Measurements from ENCODE around the gene DAND5. TPM values are rescaled to one million over a fixed set of nuclear protein-coding genes. Genes with fewer than 3 reads are reported as not detected.
A peak's percentile ranks its signal among the peaks of the same experiment; 100 is the strongest.

DAND5 gene
- total RNA-seq, 2 experiments from 2014 or later = not detected

- ATAC-seq = no peak
- intact Hi-C loops (cut with micrococcal nuclease) = loop anchor here (10.0 kb wide), 1 partner anchor 52 kb away; the partner anchor contains the start of genes DNASE2 and KLF1
- Mint-ChIP-seq H3K27ac (peak overlapping the region; percentile 43), H3K27me3 (no peaks in the 10 kb centered on the region), H3K36me3 (ENCODE audit: low read depth) (peaks cover 47% of the 10 kb centered on the region), H3K4me3 (peak overlapping the region; percentile 23), H3K9me3 (no peaks in the 10 kb centered on the region), H3K4me1 (ENCODE audit: low read depth) (peaks cover 53% of the 10 kb centered on the region)
- ChIA-PET CTCF (interaction anchor here (1.0 kb wide), 1 partner anchor 177 kb away, joined by 3 read pairs; no protein-coding TSS in a partner anchor), POLR2A (interaction anchor here (1.3 to 3.3 kb wide), 6 partner anchors 16 to 213 kb away, joined by 3 to 19 read pairs (median 14); partner anchors contain the start of genes DNASE2, GADD45GIP1 and GCDH)
- no peak for DNase-seq
- TF ChIP-seq, protein P1, sequence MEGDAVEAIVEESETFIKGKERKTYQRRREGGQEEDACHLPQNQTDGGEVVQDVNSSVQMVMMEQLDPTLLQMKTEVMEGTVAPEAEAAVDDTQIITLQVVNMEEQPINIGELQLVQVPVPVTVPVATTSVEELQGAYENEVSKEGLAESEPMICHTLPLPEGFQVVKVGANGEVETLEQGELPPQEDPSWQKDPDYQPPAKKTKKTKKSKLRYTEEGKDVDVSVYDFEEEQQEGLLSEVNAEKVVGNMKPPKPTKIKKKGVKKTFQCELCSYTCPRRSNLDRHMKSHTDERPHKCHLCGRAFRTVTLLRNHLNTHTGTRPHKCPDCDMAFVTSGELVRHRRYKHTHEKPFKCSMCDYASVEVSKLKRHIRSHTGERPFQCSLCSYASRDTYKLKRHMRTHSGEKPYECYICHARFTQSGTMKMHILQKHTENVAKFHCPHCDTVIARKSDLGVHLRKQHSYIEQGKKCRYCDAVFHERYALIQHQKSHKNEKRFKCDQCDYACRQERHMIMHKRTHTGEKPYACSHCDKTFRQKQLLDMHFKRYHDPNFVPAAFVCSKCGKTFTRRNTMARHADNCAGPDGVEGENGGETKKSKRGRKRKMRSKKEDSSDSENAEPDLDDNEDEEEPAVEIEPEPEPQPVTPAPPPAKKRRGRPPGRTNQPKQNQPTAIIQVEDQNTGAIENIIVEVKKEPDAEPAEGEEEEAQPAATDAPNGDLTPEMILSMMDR (IDR thresholded peaks at IDR 0.05) = no peak
Measured at GRCh38 chr19:12936582-12936981, 32.8 kb upstream of the DAND5 start.

- DNase-seq = peak; percentile 57
- intact Hi-C loops (cut with micrococcal nuclease) = loop anchor here (10.0 kb wide), 1 partner anchor 53 kb away; the partner anchor contains the start of genes DNASE2 and KLF1
- H3K27ac Mint-ChIP-seq = peak overlapping the region; percentile 95
- TF ChIP-seq, protein P1 (IDR thresholded peaks at IDR 0.05) = no peak
- peak overlapping the region; percentile 99 for H3K4me3 Mint-ChIP-seq
- ChIA-PET CTCF (interaction anchor here (1.0 to 3.0 kb wide), 4 partner anchors 28 to 178 kb away, joined by 3 to 10 read pairs (median 5); no protein-coding TSS in a partner anchor), POLR2A (interaction anchor here (0.8 to 3.3 kb wide), 17 partner anchors 9 to 214 kb away, joined by 3 to 19 read pairs (median 4); partner anchors contain the start of genes DNASE2, GADD45GIP1, GCDH and SYCE2)
- peaks cover 52% of the 10 kb centered on the region for H3K4me1 Mint-ChIP-seq (ENCODE audit: low read depth)
- no peaks in the 10 kb centered on the region for H3K9me3 Mint-ChIP-seq
- H3K36me3 Mint-ChIP-seq (ENCODE audit: low read depth) = peaks cover 52% of the 10 kb centered on the region
- no peaks in the 10 kb centered on the region for H3K27me3 Mint-ChIP-seq
- no peak for ATAC-seq
Measured at GRCh38 chr19:12937093-12937926, 32.1 kb upstream of the DAND5 start.

DNA sequence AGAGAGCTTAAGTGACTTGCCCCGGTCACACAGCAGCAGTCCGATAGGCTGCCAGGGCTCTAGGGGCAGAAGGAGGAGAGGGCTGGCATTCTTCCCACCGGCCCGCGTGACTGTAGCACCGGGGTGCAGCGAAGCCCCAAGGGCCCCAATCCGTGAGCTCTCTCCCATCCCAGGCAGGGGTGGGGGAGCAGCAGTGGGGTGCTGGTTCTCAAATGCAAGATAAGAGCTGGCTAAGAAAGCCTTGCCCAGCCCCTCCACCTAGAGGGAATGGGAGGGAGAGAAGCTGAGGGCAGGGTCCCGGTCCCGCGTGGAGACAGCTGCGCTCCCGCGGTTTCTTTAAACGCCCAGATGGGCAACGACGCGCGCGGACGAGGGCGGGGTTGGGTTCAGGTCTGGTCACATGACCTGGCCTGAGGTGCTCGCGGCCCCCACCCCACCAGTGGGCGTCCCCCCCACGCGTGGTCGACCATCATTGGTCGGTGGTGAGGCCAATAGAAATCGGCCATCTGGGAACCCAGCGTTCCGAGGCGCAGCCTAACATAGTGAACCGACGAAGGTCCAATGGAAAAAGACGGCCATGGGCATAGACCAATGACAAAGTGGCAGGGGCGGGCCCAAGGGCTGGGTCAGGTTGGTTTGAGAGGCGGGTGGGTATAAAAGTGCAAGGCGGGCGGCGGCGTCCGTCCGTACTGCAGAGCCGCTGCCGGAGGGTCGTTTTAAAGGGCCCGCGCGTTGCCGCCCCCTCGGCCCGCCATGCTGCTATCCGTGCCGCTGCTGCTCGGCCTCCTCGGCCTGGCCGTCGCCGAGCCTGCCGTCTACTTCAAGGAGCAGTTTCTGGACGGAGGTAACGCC, 31.2 kb upstream of the DAND5 start, which contains the start of gene CALR:
TSS of gene CALR (plus strand) at position 683 of the 852 bp plus-strand sequence. CDS start at position 754, 71 bp downstream.
- ChIA-PET POLR2A (interaction anchor here (0.8 to 3.3 kb wide), 19 partner anchors 8 to 215 kb away, joined by 3 to 19 read pairs (median 4); partner anchors contain the start of genes DNASE2, GADD45GIP1, GCDH and SYCE2), CTCF (interaction anchor here (1.0 to 3.0 kb wide), 4 partner anchors 27 to 178 kb away, joined by 3 to 10 read pairs (median 5); no protein-coding TSS in a partner anchor)
- H3K36me3 Mint-ChIP-seq (ENCODE audit: low read depth) = peaks cover 51% of the 10 kb centered on the region
- ATAC-seq (peak; percentile 87), DNase-seq (peak; percentile 100)
- H3K27me3 Mint-ChIP-seq = no peaks in the 10 kb centered on the region
- H3K9me3 Mint-ChIP-seq = no peaks in the 10 kb centered on the region
- H3K4me1 Mint-ChIP-seq (ENCODE audit: low read depth) = peaks cover 46% of the 10 kb centered on the region
- TF ChIP-seq, protein P1 (IDR thresholded peaks at IDR 0.05) = no peak
- H3K4me3 Mint-ChIP-seq = peak within 1 kb of the TSS; percentile 99
- intact Hi-C loops (cut with micrococcal nuclease) = loop anchor here (10.0 kb wide), 1 partner anchor 53 kb away; the partner anchor contains the start of genes DNASE2 and KLF1
- H3K27ac Mint-ChIP-seq = peak within 1 kb of the TSS; percentile 95

DNA sequence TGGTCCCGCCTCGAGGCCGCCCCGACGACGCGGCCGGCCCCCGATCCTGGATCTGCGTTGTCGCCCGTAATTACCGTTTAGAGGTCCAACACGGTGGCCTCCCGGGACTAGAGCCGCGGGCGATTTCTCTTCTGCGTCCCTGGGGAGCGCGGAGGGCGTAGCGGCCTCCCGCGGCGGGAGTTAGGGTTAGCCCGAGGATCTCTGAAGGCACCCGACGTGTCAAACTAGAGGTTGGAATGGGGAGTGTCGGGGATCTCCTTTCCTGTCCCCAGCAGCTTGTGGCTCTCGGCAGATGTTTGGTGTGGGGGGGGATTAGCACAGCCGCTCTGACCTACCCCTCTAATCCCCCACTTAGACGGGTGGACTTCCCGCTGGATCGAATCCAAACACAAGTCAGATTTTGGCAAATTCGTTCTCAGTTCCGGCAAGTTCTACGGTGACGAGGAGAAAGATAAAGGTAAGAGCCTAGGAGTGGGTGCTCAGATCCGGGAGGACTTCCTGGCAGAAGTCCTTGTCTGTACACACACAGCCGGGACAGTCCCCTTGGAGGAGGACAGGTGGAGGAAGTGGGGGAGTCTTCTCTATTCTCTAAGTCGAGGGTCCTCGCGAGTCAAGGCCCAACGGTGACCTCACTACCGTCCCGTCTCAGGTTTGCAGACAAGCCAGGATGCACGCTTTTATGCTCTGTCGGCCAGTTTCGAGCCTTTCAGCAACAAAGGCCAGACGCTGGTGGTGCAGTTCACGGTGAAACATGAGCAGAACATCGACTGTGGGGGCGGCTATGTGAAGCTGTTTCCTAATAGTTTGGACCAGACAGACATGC, 30.4 kb upstream of the DAND5 start:
- intact Hi-C loops (cut with micrococcal nuclease) = loop anchor here (10.0 kb wide), 1 partner anchor 54 kb away; the partner anchor contains the start of genes DNASE2 and KLF1
- peak overlapping the region; percentile 95 for H3K27ac Mint-ChIP-seq
- H3K36me3 Mint-ChIP-seq (ENCODE audit: low read depth) = peaks cover 54% of the 10 kb centered on the region
- CTCF ChIA-PET = interaction anchor here (3.0 kb wide), 1 partner anchor 26 kb away, joined by 10 read pairs; no protein-coding TSS in a partner anchor
- H3K4me1 Mint-ChIP-seq (ENCODE audit: low read depth) = peaks cover 53% of the 10 kb centered on the region
- no peak for ATAC-seq
- peak; percentile 74 for DNase-seq
- no peaks in the 10 kb centered on the region for H3K9me3 Mint-ChIP-seq
- POLR2A ChIA-PET = interaction anchor here (0.6 to 3.3 kb wide), 15 partner anchors 10 to 179 kb away, joined by 3 to 19 read pairs (median 4); partner anchors contain the start of genes DNASE2, GCDH, NACC1 and SYCE2
- H3K4me3 Mint-ChIP-seq = peak overlapping the region; percentile 99
- H3K27me3 Mint-ChIP-seq = no peaks in the 10 kb centered on the region
- TF ChIP-seq, protein P1 (IDR thresholded peaks at IDR 0.05) = no peak

Data from activated CD8-positive, alpha-beta T cell treated with anti-CD3 and anti-CD28 coated beads for 36 hours (primary cell).